Activated CD8-positive, alpha-beta memory T cell treated with anti-CD3 and anti-CD28 coated beads for 36 hours (primary cell): ENCODE measurements around the gene TMEM25. TPM values are rescaled to one million over a fixed set of nuclear protein-coding genes. Genes with fewer than 3 reads are reported as not detected.
"Not testable (repeated sequence)": the region's sequence is repeated elsewhere in the genome, so short reads cannot be mapped to it uniquely, and the experiment has no call there.

Experiments
- CTCF ChIA-PET: fragments of 350-600 bp; sonication (Branson Sonifier 250); formaldehyde crosslinking; loops from one replicate; lab custom pipeline; 2021; ENCODE audit warnings: antibody characterized with exemption; lab: Charles Lee
- POLR2A ChIA-PET: fragments of 350-600 bp; sonication (Branson Sonifier 250); formaldehyde crosslinking; loops from one replicate; lab custom pipeline; 2021; ENCODE audit warnings: antibody characterized with exemption; lab: Charles Lee
- total RNA-seq, 2 experiments: library from RNA; stranded (reverse); gene quantifications; one replicate each; pipeline ENCODE4 v1.2.3, GENCODE V29; 2021

Gene TMEM25
- total RNA-seq: 1 to 10 TPM; 8.9 to 9.6 TPM

GRCh38 chr11:118530683-118531596 lies at the start of gene TMEM25:
Gene TMEM25, plus strand, starts transcription at chr11:118531192. Its CDS starts 610 bp downstream, at chr11:118531802.
- CTCF ChIA-PET: interaction anchor here (1.2 kb wide), 1 partner anchor 34 kb away, joined by 3 read pairs; no protein-coding TSS in a partner anchor
- POLR2A ChIA-PET: no interaction called here

DNA sequence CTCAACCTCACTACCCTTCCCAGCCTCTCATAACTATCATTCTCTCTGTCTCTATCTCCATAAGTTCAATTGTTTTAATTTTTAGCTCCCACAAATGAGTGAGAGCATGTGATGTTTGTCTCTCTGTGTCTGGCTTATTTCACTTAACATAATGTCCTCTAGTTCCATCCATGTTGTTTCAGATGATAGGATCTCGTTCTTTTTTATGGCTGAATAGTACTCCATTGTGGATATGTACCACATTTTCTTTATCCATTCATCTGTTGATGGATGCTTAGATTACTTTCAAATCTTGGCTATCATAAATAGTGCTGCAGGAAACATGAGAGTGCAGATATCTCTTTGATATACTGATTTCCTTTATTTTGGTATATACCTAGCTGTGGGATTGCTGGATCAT lies 49.8 kb upstream of the TMEM25 start:
- POLR2A ChIA-PET: not testable (repeated sequence)
- CTCF ChIA-PET: interaction anchor here (0.6 to 1.0 kb wide), 2 partner anchors 52 to 98 kb away, joined by 3 read pairs; no protein-coding TSS in a partner anchor

GRCh38 chr11:118484405-118484804 lies 46.6 kb upstream of the TMEM25 start:
- POLR2A ChIA-PET: no interaction called here
- CTCF ChIA-PET: no interaction called here

DNA sequence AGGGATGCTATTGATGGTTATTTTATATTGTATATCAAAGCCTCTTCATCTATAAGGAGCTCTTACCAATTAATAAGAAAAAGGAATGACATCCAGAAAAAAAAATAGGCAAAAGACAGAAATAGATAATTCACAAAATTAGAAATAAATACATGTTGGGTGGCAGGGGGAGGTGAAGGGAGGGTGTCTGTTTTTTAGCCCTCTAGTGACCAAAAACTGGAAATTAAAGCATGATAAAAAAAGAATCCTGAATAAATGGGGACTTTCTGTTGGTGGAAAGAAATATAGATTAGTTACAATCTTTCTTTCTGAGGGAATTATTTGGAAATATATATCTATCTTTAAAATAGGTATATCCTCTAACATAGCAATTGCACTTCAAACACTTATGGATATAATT lies 45.7 kb upstream of the TMEM25 start:
- POLR2A ChIA-PET: interaction anchor here (0.7 kb wide), 1 partner anchor 240 kb away, joined by 6 read pairs; no protein-coding TSS in a partner anchor
- CTCF ChIA-PET: no interaction called here

- CTCF ChIA-PET: interaction anchor here (0.6 to 1.6 kb wide), 10 partner anchors 9 to 291 kb away, joined by 3 to 13 read pairs (median 4); partner anchors contain the start of gene KMT2A
- POLR2A ChIA-PET: no interaction called here
Measured at GRCh38 chr11:118488480-118489109, 42.4 kb upstream of the TMEM25 start.

DNA sequence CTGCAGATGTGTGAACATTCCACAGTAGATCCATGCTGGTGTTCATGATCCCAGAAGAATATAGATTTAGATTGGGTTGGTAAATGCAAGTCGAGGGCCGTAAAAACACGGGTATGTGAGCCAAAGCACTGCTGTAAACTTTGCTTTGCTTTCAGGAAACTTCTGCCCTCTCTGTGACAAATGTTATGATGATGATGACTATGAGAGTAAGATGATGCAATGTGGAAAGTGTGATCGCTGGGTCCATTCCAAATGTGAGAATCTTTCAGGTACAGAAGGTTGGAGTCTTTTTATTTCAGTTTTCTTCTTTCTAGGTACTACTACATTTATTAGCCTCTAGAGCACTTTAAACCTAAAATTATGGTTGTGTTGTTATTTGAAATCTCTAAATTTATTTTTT lies 40.0 kb upstream of the TMEM25 start:
- ChIA-PET POLR2A (no interaction called here), CTCF (no interaction called here)

DNA sequence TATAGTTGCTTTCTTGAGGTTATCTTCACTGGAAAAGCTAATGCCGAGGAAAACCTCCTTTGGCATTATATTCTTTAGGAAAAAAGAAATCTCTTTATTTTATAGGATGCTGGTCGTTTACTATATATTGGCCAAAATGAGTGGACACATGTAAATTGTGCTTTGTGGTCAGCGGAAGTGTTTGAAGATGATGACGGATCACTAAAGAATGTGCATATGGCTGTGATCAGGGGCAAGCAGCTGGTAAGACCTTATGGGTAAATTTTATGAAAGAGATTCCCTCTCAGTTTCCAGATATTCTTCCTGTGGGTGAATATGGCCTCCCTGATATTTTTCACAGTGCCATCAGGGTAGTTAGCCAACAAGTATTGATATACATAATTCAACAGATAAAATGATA lies 33.2 kb upstream of the TMEM25 start:
- POLR2A ChIA-PET: no interaction called here
- CTCF ChIA-PET: interaction anchor here (1.6 kb wide), 1 partner anchor 10 kb away, joined by 4 read pairs; no protein-coding TSS in a partner anchor

- ChIA-PET POLR2A (no interaction called here), CTCF (interaction anchor here (0.6 kb wide), 1 partner anchor 676 kb away, joined by 3 read pairs; no protein-coding TSS in a partner anchor)
Measured at GRCh38 chr11:118503216-118503615, 27.8 kb upstream of the TMEM25 start.

DNA sequence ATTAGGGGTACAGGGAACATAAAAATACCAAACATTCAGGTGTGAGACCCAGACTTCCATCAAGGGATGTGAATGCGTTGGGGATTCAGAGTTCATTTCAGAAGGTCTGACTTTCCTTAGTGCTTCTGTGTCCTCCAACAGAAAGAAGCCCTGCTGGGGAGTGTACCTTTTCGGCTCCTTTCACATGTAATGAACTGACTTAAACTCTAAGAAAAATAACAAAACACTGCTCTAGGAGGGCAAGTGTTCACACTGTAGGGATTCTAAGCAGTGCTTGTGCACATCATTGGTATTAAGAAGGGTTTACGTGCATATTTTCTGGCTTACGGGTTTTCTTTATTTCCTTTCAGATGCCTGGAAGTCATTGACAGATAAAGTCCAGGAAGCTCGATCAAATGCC lies 19.4 kb upstream of the TMEM25 start:
- ChIA-PET CTCF (no interaction called here), POLR2A (no interaction called here)

DNA sequence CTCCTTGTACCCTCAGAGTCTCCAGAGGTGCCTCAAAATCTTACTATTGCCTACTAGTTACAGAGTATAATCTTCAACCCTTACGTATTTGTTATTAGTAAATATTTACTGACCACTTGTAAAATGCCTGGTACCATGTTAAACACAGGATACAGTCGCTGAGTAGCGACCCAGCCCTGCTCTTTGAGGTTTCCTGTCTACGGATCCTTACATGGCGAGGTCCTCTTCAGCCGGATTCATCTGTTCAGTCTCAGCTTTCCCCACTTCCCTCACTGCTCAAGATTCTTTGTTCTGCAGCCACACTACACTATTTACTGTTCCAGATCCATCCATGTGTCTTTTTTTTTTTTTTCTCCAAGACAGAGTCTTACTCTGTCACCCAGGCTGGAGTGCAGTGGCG lies 16.9 kb upstream of the TMEM25 start:
- POLR2A ChIA-PET: no interaction called here
- CTCF ChIA-PET: interaction anchor here (0.7 kb wide), 1 partner anchor 342 kb away, joined by 3 read pairs; no protein-coding TSS in a partner anchor

- ChIA-PET CTCF (interaction anchor here (1.3 kb wide), 1 partner anchor 31 kb away, joined by 3 read pairs; no protein-coding TSS in a partner anchor), POLR2A (no interaction called here)
Measured at GRCh38 chr11:118519549-118519948, 11.4 kb upstream of the TMEM25 start.

GRCh38 chr11:118521892-118522311 lies 9.1 kb upstream of the TMEM25 start:
- POLR2A ChIA-PET: no interaction called here
- CTCF ChIA-PET: no interaction called here

DNA sequence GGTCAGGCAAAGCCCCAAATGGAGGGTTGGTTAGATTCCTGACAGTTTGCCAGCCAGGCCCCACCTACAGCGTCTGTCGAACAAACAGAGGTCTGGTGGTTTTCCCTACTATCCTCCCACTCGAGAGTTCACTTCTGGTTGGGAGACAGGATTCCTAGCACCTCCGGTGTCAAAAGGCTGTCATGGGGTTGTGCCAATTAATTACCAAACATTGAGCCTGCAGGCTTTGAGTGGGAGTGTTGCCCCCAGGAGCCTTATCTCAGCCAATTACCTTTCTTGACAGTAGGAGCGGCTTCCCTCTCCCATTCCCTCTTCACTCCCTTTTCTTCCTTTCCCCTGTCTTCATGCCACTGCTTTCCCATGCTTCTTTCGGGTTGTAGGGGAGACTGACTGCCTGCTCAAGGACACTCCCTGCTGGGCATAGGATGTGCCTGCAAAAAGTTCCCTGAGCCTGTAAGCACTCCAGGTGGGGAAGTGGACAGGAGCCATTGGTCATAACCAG lies 8.4 kb upstream of the TMEM25 start:
- ChIA-PET CTCF (no interaction called here), POLR2A (no interaction called here)

DNA sequence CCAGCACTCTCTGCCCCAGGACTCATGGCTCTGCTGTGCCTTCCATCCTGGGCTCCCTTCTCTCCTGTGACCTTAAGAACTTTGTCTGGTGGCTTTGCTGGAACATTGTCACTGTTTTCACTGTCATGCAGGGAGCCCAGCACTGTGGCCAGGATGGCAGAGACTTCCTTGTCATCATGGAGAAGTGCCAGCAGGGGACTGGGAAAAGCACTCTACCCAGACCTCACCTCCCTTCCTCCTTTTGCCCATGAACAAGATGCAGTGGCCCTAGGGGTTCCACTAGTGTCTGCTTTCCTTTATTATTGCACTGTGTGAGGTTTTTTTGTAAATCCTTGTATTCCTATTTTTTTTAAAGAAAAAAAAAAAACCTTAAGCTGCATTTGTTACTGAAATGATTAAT lies 6.6 kb upstream of the TMEM25 start:
- ChIA-PET CTCF (no interaction called here), POLR2A (no interaction called here)

- CTCF ChIA-PET: no interaction called here
- POLR2A ChIA-PET: no interaction called here
Measured at GRCh38 chr11:118524757-118525470, 6.1 kb upstream of the TMEM25 start.

DNA sequence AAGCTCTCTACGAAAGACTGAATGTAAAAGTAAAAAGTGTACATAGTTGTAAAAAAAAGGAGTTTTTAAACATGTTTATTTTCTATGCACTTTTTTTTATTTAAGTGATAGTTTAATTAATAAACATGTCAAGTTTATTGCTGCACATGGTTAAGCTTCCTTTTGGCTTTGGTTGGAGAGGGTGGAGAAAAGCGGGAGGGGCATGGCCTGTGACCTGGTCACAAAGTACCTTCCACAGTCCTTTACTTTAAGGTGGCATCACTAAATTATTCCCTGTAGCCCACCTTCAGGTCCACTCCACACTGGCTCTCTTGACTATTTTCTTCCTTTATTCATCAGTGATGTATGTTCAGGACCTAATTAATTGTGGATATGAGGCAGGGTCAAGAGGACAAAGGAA lies 4.3 kb upstream of the TMEM25 start:
- ChIA-PET CTCF (interaction anchor here (0.6 to 1.4 kb wide), 4 partner anchors 8 to 42 kb away, joined by 3 to 5 read pairs (median 4); no protein-coding TSS in a partner anchor), POLR2A (no interaction called here)

GRCh38 chr11:118527109-118527508 lies 3.9 kb upstream of the TMEM25 start, which contains the start of gene TTC36:
Gene TTC36, plus strand, starts transcription at chr11:118527474. Its CDS starts 21 bp downstream, at chr11:118527495.
- ChIA-PET CTCF (interaction anchor here (1.2 kb wide), 2 partner anchors 8 to 41 kb away, joined by 3 to 4 read pairs; no protein-coding TSS in a partner anchor), POLR2A (no interaction called here)

DNA sequence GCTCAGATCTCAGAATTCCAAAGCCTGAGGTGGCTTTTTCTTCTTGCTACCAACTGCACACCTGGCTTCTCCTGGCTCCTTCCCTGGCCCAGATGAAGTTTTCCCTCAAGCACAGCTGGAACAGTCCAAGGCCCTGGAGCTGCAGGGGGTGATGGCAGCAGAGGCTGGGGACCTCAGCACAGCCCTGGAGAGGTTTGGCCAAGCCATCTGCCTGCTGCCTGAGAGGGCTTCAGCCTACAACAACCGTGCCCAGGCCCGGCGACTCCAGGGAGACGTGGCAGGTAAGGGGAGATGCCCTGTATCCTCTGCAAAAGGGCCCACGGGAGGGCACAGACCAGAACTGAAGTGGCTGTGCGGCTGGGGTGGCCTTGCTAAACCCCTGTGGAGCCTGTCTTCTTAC lies 2.5 kb upstream of the TMEM25 start:
- ChIA-PET POLR2A (interaction anchor here (0.6 kb wide), 1 partner anchor 97 kb away, joined by 7 read pairs; no protein-coding TSS in a partner anchor), CTCF (no interaction called here)
